OCI-LY1 (cell line): Measurements from ENCODE around the gene PCLO.

Experiments
- EZH2 ChIP-seq: fragments of 200-600 bp; sonication (generic), shearing (Covaris generic); IDR thresholded peaks from 2 replicates; pipeline ENCODE4 v1.8.0; 2017; ENCODE audit warnings: borderline replicate concordance, mixed run types, mild to moderate bottlenecking, antibody characterized with exemption, low read length, moderate library complexity, mixed read lengths
- TF ChIP-seq, protein P1 (sequence below): fragments of 200-600 bp; sonication (generic), shearing (Covaris generic); IDR thresholded peaks from 2 replicates; pipeline ENCODE4 v1.5.1; 2017; ENCODE audit warnings: mild to moderate bottlenecking, antibody characterized with exemption, low read length, moderate library complexity, mixed read lengths

DNA sequence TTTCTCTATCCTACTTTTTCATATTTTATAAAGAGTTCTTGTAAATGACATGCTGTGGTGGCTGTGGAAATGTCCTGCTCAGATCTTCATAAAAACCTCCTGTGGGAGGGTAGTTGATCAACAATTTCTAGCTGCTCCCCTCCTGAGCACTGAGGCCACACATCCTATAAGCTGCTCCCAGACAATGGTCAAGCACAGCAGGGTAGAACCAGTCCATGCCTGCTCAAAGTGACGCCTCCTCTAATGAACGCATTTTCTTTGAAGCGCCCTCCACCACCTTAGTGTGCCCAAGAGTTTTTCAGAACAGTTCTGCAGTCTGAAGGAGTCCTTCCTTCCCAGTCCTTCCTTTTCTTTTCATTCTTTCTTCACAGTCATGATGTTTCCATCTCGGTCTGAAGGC is 420.5 kb downstream of the PCLO start:
- TF ChIP-seq, protein P1, sequence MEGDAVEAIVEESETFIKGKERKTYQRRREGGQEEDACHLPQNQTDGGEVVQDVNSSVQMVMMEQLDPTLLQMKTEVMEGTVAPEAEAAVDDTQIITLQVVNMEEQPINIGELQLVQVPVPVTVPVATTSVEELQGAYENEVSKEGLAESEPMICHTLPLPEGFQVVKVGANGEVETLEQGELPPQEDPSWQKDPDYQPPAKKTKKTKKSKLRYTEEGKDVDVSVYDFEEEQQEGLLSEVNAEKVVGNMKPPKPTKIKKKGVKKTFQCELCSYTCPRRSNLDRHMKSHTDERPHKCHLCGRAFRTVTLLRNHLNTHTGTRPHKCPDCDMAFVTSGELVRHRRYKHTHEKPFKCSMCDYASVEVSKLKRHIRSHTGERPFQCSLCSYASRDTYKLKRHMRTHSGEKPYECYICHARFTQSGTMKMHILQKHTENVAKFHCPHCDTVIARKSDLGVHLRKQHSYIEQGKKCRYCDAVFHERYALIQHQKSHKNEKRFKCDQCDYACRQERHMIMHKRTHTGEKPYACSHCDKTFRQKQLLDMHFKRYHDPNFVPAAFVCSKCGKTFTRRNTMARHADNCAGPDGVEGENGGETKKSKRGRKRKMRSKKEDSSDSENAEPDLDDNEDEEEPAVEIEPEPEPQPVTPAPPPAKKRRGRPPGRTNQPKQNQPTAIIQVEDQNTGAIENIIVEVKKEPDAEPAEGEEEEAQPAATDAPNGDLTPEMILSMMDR: no peak
- TF ChIP-seq EZH2: no peak
